GM06990 (cell line): ENCODE results near the gene ZNF213.

ENCODE experiments used
- DNase-seq: peaks from one replicate; pipeline ENCODE4 v3.0.0-alpha.2; 2011; ENCODE audit not compliant: insufficient read length; ENCODE audit errors: extremely low read depth
- H3K27me3 ChIP-seq: replicated peaks from 2 replicates; pipeline ENCODE4 v1.6.0; 2011; ENCODE audit warnings: low read length; ENCODE audit not compliant: control insufficient read depth, insufficient read depth
- H3K36me3 ChIP-seq: 2 replicates; pipeline ENCODE4 v1.5.1; 2011; ENCODE audit warnings: low read length; ENCODE audit not compliant: control insufficient read depth, insufficient read depth
- H3K4me3 ChIP-seq: replicated peaks from 2 replicates; pipeline ENCODE4 v1.5.1; 2011; ENCODE audit warnings: low read depth, mild to moderate bottlenecking, control low read depth, low read length
- TF ChIP-seq, protein P1 (sequence below): IDR thresholded peaks from 2 replicates; pipeline ENCODE4 v1.5.1; 2011; ENCODE audit warnings: low read length, control low read depth, mild to moderate bottlenecking, inconsistent platforms; ENCODE audit not compliant: insufficient read depth, poor library complexity, severe bottlenecking

ZNF213 gene

DNA sequence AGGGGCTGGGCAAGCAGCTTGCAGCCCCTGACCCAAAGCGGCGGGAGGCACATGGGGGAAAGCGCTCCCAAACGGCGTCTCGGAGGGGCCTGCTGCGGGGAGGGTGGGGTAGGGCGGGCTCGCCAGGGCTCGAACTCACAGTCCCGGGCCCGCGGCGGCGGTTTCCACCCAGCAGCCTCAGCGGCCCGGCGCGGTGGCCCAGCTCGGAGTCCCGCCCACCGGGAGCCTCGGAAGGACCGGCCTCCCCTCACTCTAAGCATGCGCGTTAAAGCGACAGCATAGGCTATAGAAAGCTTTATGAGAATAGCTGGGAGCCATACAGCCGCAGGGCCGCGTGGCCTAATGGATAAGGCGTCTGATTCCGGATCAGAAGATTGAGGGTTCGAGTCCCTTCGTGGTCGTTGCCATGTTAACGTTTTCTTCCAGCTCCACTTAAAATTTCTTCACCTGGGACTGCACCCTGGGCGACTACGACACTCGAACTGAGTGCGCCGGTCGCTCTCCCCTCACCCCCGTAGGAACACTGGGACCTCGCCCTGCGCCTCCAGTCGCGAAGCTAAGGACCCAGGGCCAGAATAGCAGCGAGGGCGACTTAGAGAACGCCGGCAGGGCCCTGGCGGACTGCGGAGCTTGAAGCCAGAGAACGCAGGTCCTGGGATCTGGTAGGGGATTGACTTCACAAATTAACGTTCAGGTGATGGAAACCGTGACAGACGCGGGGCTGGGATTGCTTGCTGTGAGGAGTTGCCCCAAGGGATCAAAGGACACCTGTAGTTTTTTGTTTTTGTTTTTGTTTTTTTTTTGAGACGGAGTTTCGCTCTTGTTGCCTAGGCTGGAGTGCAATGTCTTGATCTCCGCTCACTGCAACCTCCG is 15.8 kb downstream of the ZNF213 start:
- Histone ChIP-seq H3K27me3 (no peaks in the 10 kb centered on the region), H3K4me3 (peak overlapping the region; percentile 75), H3K36me3 (no peaks in the 10 kb centered on the region)
- TF ChIP-seq, protein P1, sequence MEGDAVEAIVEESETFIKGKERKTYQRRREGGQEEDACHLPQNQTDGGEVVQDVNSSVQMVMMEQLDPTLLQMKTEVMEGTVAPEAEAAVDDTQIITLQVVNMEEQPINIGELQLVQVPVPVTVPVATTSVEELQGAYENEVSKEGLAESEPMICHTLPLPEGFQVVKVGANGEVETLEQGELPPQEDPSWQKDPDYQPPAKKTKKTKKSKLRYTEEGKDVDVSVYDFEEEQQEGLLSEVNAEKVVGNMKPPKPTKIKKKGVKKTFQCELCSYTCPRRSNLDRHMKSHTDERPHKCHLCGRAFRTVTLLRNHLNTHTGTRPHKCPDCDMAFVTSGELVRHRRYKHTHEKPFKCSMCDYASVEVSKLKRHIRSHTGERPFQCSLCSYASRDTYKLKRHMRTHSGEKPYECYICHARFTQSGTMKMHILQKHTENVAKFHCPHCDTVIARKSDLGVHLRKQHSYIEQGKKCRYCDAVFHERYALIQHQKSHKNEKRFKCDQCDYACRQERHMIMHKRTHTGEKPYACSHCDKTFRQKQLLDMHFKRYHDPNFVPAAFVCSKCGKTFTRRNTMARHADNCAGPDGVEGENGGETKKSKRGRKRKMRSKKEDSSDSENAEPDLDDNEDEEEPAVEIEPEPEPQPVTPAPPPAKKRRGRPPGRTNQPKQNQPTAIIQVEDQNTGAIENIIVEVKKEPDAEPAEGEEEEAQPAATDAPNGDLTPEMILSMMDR, result no peak
- peak; percentile 95 for DNase-seq

DNA sequence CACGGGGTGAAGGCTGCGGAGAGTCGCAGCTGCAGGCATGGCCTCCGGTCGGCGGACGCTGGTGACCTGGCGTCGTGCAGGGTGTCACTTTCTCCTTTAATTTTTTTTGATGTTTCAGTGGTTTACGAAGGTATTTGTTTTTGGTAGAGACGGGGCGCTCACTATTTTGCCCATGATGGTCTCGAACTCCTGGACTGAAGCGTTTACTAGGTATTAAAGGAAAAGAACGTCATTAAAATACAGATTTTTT is 17.1 kb downstream of the ZNF213 start:
- TF ChIP-seq, protein P1, result no peak
- DNase-seq, result no peak
- Histone ChIP-seq H3K36me3 (no peaks in the 10 kb centered on the region), H3K4me3 (peak overlapping the region; percentile 43), H3K27me3 (no peaks in the 10 kb centered on the region)

DNA sequence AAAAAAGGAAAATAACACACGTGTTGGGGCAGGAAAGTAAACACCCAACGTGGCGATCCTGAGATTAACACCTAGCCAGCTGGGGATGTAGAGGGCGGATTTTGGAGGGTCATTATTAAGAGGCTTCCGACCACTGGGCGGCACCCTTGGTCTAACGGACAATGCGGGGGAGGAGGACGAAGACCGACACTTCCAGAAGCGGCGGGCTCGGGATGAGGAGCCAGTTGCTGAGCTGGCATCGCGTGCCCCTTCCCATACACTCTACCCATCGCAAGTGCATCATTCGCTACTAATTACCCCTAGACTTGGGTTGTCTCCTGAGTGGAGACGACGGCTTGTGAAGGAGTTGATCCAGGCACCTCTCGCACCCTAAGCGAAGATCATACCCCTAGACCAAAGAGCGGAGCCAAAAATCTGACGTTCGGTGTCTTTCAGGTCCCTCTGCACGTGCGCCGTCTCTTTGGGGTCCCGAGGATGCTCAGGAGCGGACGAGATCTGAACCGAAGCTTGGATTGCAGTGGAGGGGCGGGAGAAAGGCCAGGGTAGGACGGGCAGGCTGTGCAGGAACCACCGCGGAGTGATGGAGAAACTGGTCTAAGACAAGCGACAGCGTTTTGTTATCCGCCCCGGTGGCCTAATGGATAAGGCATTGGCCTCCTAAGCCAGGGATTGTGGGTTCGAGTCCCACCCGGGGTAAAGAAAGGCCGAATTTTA is 17.6 kb downstream of the ZNF213 start:
- peak; percentile 82 for DNase-seq

DNA sequence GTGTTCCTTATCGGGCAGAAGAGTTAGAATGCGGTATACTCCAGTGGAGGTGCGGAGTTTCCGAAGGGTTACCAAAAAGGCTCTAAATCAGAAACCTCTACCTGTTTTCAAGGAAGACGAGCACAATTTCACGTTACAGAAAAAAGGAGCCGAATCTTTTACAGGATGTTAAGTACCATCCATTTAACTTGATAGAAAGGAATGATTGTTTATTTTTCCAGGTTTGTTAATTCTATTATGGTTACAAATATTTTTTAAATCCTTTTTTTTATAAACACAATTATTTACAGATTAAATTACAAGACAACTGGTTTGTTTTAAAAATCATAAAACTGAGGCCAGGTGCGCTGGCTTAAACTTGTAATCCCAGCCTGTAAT is 18.2 kb downstream of the ZNF213 start:
- Histone ChIP-seq H3K4me3 (no peak overlapping the region), H3K27me3 (no peaks in the 10 kb centered on the region; the same call in 1 of the 2 replicates), H3K36me3 (no peaks in the 10 kb centered on the region)
- DNase-seq, result no peak
- TF ChIP-seq, protein P1, result no peak

More for the DNA sequence above, 17.6 kb downstream of the ZNF213 start:
- Histone ChIP-seq H3K27me3 (no peaks in the 10 kb centered on the region), H3K4me3 (peak overlapping the region; percentile 43), H3K36me3 (no peaks in the 10 kb centered on the region)
- TF ChIP-seq, protein P1, result peak; percentile 54

DNA sequence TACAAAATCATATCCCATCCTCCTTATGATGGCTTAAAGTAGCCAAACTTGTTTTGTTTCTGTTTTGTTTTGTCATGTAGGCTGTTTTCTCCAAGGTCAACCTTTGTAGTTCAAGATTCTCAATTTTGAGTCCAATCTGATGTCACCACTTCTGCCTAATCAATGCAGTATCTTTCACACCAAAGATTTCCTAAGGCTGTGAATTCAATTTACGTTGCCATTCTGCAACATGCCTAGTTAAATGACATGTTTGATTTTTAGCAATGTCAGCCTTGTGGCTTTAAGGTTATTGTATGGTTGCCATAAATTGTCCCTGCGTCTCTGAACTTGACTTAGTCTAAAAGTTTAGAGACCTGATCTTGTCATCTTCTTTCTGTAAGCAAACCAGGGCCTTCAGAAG is 20.4 kb downstream of the ZNF213 start:
- Histone ChIP-seq H3K4me3 (no peak overlapping the region), H3K27me3 (no peaks in the 10 kb centered on the region; the same call in 1 of the 2 replicates), H3K36me3 (no peaks in the 10 kb centered on the region)
- TF ChIP-seq, protein P1, result no peak
- DNase-seq, result no peak
